ENCODE results near the gene DHRS3. TPM values are rescaled to one million over a fixed set of nuclear protein-coding genes. Genes with fewer than 3 reads are reported as not detected.
A peak's percentile ranks its signal among the peaks of the same experiment; 100 is the strongest.

DHRS3 gene
- total and polyA plus RNA-seq, 2 of the 13 experiments (the other 11 are each of a cell fraction or from before 2014, with no cell fraction given): 48.5 to 90.5 TPM

- TF ChIP-seq ZNF598 (CRISPR knock-in tag; IDR thresholded peaks at IDR 0.05; ENCODE audit: borderline replicate concordance) (no peak; the same call in 1 of the 2 replicates), KLF12 (CRISPR knock-in tag; IDR thresholded peaks at IDR 0.05; ENCODE audit: borderline replicate concordance) (no peak), FOXO1 (CRISPR knock-in tag; IDR thresholded peaks at IDR 0.05) (peak; percentile 95), POGK (CRISPR knock-in tag; conservative IDR thresholded peaks at IDR 0.05) (peak; percentile 74; the same call in 1 of the 2 replicates), MAFK (conservative IDR thresholded peaks at IDR 0.05 in 1 of 2, IDR thresholded peaks at IDR 0.05 in 1 of 2; ENCODE audit: low read length in 2 of 2) (no peak), KLF11 (CRISPR knock-in tag; IDR thresholded peaks at IDR 0.05) (no peak), RFX5 (IDR thresholded peaks at IDR 0.05; ENCODE audit: low read depth, low read length) (no peak), ZNF276 (CRISPR knock-in tag; IDR thresholded peaks at IDR 0.05; ENCODE audit: low read depth) (peak; percentile 78; the same call in 1 of the 2 replicates), PPARG (CRISPR knock-in tag; conservative IDR thresholded peaks at IDR 0.05) (peak; percentile 60), IRF1 (CRISPR knock-in tag; IDR thresholded peaks at IDR 0.05; ENCODE audit: low read depth) (no peak), HNF4G (IDR thresholded peaks at IDR 0.05; ENCODE audit: borderline replicate concordance, low read depth, low read length) (no peak; the same call in 1 of the 2 replicates), HNF4G (CRISPR knock-in tag; IDR thresholded peaks at IDR 0.05; ENCODE audit: borderline replicate concordance, low read depth) (peak; percentile 77; the same call in 1 of the 2 replicates), ZNF329 (CRISPR knock-in tag; IDR thresholded peaks at IDR 0.05; ENCODE audit: low read depth) (no peak), ZNF34 (CRISPR knock-in tag; IDR thresholded peaks at IDR 0.05; ENCODE audit: borderline replicate concordance) (no peak), KMT2B (CRISPR knock-in tag; IDR thresholded peaks at IDR 0.05) (no peak), ZBTB3 (CRISPR knock-in tag; IDR thresholded peaks at IDR 0.05; ENCODE audit: borderline replicate concordance, low read depth) (no peak), ZBTB20 (CRISPR knock-in tag; IDR thresholded peaks at IDR 0.05; ENCODE audit: borderline replicate concordance, low read depth) (no peak), DRAP1 (CRISPR knock-in tag; IDR thresholded peaks at IDR 0.05) (0 out of 2 replicates have a peak, but pooled peaks have one; percentile 36), ZBTB26 (CRISPR knock-in tag; IDR thresholded peaks at IDR 0.05; ENCODE audit: borderline replicate concordance) (peak; percentile 95), CAMTA2 (CRISPR knock-in tag; IDR thresholded peaks at IDR 0.05; ENCODE audit: borderline replicate concordance) (no peak), NFATC3 (CRISPR knock-in tag; IDR thresholded peaks at IDR 0.05) (no peak), PBX2 (CRISPR knock-in tag; IDR thresholded peaks at IDR 0.05) (peak; percentile 57; the same call in 1 of the 2 replicates)
Measured at GRCh38 chr1:12604114-12604874, 13.7 kb downstream of the DHRS3 start (continued).
